ENCODE results near the gene CNNM3.
"Not testable (repeated sequence)": the region's sequence is repeated elsewhere in the genome, so short reads cannot be mapped to it uniquely, and the experiment has no call there.

Gene CNNM3

GRCh38 chr2:96799623-96799935 is 16.5 kb upstream of the CNNM3 start:
- no peaks in the 10 kb centered on the region for H3K9me3 ChIP-seq (ENCODE audit: control insufficient read depth, low read length)
- no peak overlapping the region for H3K4me3 ChIP-seq (ENCODE audit: insufficient read depth, low read depth, low read length, poor library complexity, severe bottlenecking)
- no peak for DNase-seq
- H3K36me3 ChIP-seq (ENCODE audit: control insufficient read depth, insufficient read depth, low read length): peaks cover 6% of the 10 kb centered on the region
- H3K4me1 ChIP-seq (ENCODE audit: control insufficient read depth, insufficient read depth, low read length, poor library complexity, severe bottlenecking): peaks cover 15% of the 10 kb centered on the region
- no peaks in the 10 kb centered on the region for H3K27me3 ChIP-seq (replicated peaks; ENCODE audit: control insufficient read depth, insufficient read depth, low read length, poor library complexity, severe bottlenecking)
- H3K27ac ChIP-seq (ENCODE audit: insufficient read depth, low read length, poor library complexity, severe bottlenecking): no peak overlapping the region

DNA sequence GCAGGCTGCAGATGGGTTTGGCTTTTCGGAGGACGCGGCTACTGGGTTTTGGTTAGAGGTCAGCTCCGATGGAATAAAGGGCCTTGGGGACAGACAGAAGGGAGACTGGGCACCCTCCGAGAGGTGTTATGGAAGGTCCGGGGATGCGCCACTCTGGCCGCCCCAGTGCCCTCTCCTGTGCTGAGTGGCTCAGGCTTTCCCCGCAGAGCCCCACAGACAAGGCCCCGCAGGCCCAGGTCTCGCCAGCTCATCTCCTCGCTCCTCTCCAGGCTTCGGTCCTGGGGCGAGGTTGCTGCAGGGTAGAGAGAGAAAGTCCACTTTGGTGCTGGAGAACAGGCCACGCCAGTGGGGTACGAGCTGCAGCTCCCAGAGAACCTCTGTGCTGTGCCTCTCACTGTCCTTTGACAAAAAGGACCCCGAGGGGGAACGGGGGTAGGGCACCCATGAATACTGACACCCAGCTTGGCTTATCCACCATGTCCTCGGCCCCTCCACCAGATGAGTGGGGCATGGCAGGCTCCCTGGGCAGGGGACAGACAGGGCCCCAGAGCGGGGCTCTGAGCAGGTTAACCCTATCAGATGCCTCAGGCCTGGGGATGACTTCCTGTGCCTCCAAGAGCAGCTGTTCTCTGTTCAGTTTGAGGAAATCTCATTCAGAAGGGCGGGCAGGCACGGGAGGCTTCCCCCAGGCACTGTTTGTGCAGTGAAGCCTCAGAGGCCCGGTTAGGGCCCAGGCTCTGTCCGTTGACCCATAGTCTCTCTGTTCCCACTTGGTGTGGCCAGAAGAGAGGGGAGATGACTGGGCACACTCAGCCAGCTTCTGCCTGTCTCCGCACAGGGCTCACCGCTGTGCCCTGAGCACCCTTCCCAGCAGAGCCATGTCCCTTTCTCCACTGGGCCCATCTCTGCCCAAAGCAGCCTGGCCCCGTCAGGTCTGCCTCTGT is 15.7 kb upstream of the CNNM3 start:
- Histone ChIP-seq H3K4me3 (ENCODE audit: insufficient read depth, low read depth, low read length, poor library complexity, severe bottlenecking) (no peak overlapping the region), H3K27ac (ENCODE audit: insufficient read depth, low read length, poor library complexity, severe bottlenecking) (no peak overlapping the region), H3K4me1 (ENCODE audit: control insufficient read depth, insufficient read depth, low read length, poor library complexity, severe bottlenecking) (peaks cover 15% of the 10 kb centered on the region), H3K27me3 (replicated peaks; ENCODE audit: control insufficient read depth, insufficient read depth, low read length, poor library complexity, severe bottlenecking) (no peaks in the 10 kb centered on the region), H3K9me3 (ENCODE audit: control insufficient read depth, low read length) (no peaks in the 10 kb centered on the region), H3K36me3 (ENCODE audit: control insufficient read depth, insufficient read depth, low read length) (peaks cover 6% of the 10 kb centered on the region)
- no peak for DNase-seq

GRCh38 chr2:96801005-96801785 is 14.9 kb upstream of the CNNM3 start:
- H3K9me3 ChIP-seq (ENCODE audit: control insufficient read depth, low read length): no peaks in the 10 kb centered on the region
- no peak overlapping the region for H3K4me3 ChIP-seq (ENCODE audit: insufficient read depth, low read depth, low read length, poor library complexity, severe bottlenecking)
- H3K27me3 ChIP-seq (replicated peaks; ENCODE audit: control insufficient read depth, insufficient read depth, low read length, poor library complexity, severe bottlenecking): no peaks in the 10 kb centered on the region
- peak; percentile 28 to 47 (median 42) for DNase-seq
- no peak overlapping the region for H3K27ac ChIP-seq (ENCODE audit: insufficient read depth, low read length, poor library complexity, severe bottlenecking)
- peaks cover 6% of the 10 kb centered on the region for H3K36me3 ChIP-seq (ENCODE audit: control insufficient read depth, insufficient read depth, low read length)
- H3K4me1 ChIP-seq (ENCODE audit: control insufficient read depth, insufficient read depth, low read length, poor library complexity, severe bottlenecking): peaks cover 15% of the 10 kb centered on the region

DNA sequence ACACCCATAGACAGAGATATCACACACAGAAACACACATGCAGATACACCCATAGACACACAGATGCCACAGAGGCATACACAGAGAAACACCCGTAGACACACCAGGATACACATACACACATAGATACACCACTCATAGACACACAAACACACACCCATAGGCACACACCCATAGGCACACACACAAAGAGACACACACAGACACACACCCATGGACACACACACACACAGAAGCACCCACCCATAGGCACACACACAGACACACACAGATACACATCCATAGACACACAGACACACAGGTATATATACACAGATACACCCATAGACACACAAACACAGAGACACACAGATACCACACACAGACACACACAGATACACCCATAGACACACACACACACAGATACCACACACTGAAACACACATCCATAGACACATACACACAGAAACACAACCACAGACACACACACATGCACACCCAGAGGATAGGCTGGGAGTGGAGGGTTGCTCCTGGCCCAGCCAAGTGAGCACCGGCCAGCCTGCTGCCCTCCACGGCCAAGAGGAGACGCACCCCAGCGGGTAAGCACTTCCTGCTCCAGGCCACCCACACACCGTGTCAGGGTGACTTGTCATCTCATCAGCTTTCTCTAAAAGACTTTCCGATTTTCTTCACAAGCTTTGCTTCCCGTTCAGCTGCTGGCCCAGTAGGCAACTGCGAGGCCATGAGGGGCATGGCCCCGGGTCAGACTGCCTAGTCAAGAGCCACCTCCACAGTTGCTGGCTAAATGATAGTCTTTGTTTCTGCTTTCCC is 14.1 kb upstream of the CNNM3 start:
- Histone ChIP-seq H3K4me1 (ENCODE audit: control insufficient read depth, insufficient read depth, low read length, poor library complexity, severe bottlenecking) (peaks cover 19% of the 10 kb centered on the region), H3K36me3 (ENCODE audit: control insufficient read depth, insufficient read depth, low read length) (peaks cover 6% of the 10 kb centered on the region), H3K9me3 (ENCODE audit: control insufficient read depth, low read length) (no peaks in the 10 kb centered on the region), H3K27ac (ENCODE audit: insufficient read depth, low read length, poor library complexity, severe bottlenecking) (no peak overlapping the region), H3K27me3 (replicated peaks; ENCODE audit: control insufficient read depth, insufficient read depth, low read length, poor library complexity, severe bottlenecking) (no peaks in the 10 kb centered on the region), H3K4me3 (ENCODE audit: insufficient read depth, low read depth, low read length, poor library complexity, severe bottlenecking) (no peak overlapping the region)
- no peak for DNase-seq

- H3K4me1 ChIP-seq (ENCODE audit: control insufficient read depth, insufficient read depth, low read length, poor library complexity, severe bottlenecking): peaks cover 25% of the 10 kb centered on the region
- H3K27me3 ChIP-seq (replicated peaks; ENCODE audit: control insufficient read depth, insufficient read depth, low read length, poor library complexity, severe bottlenecking): no peaks in the 10 kb centered on the region
- H3K4me3 ChIP-seq (ENCODE audit: insufficient read depth, low read depth, low read length, poor library complexity, severe bottlenecking): no peak overlapping the region
- DNase-seq: no peak
- H3K27ac ChIP-seq (ENCODE audit: insufficient read depth, low read length, poor library complexity, severe bottlenecking): no peak overlapping the region
- peaks cover 6% of the 10 kb centered on the region for H3K36me3 ChIP-seq (ENCODE audit: control insufficient read depth, insufficient read depth, low read length)
- H3K9me3 ChIP-seq (ENCODE audit: control insufficient read depth, low read length): no peaks in the 10 kb centered on the region
Observed at GRCh38 chr2:96802721-96803120, 13.3 kb upstream of the CNNM3 start.

DNA sequence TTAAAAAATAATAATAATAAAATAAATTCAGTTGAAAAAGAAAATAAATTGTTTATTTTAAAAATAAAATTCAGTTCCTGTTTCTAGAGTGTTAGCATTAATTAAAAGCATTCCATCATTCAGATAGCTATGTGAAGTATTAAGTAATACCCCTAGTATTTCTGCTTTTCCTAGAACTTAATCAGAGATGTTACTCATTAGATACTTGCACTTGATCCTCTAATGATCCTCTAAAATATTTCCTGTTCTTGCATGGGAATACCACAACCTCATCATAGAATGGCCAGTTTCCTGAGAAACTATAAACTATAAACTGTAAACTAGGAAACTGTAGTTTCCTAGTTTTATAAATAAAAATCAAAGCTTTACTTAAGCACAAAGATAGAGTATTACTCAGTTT is 11.1 kb upstream of the CNNM3 start:
- no peak for DNase-seq

GRCh38 chr2:96805946-96806345 is 10.1 kb upstream of the CNNM3 start:
- not testable (repeated sequence) for H3K27ac ChIP-seq (ENCODE audit: insufficient read depth, low read length, poor library complexity, severe bottlenecking); H3K9me3 ChIP-seq (ENCODE audit: control insufficient read depth, low read length); H3K36me3 ChIP-seq (ENCODE audit: control insufficient read depth, insufficient read depth, low read length); DNase-seq; H3K4me3 ChIP-seq (ENCODE audit: insufficient read depth, low read depth, low read length, poor library complexity, severe bottlenecking); H3K27me3 ChIP-seq (replicated peaks; ENCODE audit: control insufficient read depth, insufficient read depth, low read length, poor library complexity, severe bottlenecking)
- peaks cover 25% of the 10 kb centered on the region for H3K4me1 ChIP-seq (ENCODE audit: control insufficient read depth, insufficient read depth, low read length, poor library complexity, severe bottlenecking)

More for the DNA sequence above, 11.1 kb upstream of the CNNM3 start:
- H3K4me1 ChIP-seq (ENCODE audit: control insufficient read depth, insufficient read depth, low read length, poor library complexity, severe bottlenecking): peaks cover 27% of the 10 kb centered on the region
- no peak overlapping the region for H3K4me3 ChIP-seq (ENCODE audit: insufficient read depth, low read depth, low read length, poor library complexity, severe bottlenecking)
- H3K36me3 ChIP-seq (ENCODE audit: control insufficient read depth, insufficient read depth, low read length): peaks cover 4% of the 10 kb centered on the region
- no peaks in the 10 kb centered on the region for H3K9me3 ChIP-seq (ENCODE audit: control insufficient read depth, low read length)
- no peak overlapping the region for H3K27ac ChIP-seq (ENCODE audit: insufficient read depth, low read length, poor library complexity, severe bottlenecking)
- H3K27me3 ChIP-seq (replicated peaks; ENCODE audit: control insufficient read depth, insufficient read depth, low read length, poor library complexity, severe bottlenecking): no peaks in the 10 kb centered on the region

DNA sequence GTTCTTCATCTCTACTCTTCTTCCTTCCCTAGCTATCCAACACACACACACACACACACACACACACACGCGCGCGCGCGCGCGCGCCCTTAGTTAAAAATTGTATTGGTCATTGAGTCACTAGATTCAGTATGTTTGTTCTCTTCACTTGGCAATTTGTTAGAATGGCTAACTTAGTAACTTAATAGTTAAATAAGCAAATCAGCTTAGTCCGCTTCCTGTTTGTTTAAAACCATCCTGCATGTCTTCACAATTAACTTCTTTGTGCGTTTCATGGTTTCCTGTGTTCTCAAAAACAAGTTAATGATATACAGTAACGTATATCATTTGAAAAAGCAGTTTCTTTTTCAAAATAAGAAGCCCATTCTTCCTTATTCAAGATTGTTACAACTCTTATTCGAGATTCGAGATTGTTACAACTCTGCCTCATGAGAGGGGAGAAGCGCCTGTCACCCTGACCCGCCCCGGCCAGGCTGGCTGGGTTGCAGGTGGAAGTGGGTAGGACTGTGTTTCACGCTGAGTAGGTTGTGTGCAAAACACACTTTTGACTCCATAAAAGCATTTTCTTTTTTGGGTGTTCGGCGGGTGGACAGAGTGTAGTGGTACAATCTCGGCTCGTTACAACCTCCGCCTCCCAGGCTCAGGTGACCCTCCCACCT is 9.5 kb upstream of the CNNM3 start:
- H3K4me3 ChIP-seq (ENCODE audit: insufficient read depth, low read depth, low read length, poor library complexity, severe bottlenecking): peak overlapping the region; percentile 19
- H3K4me1 ChIP-seq (ENCODE audit: control insufficient read depth, insufficient read depth, low read length, poor library complexity, severe bottlenecking): peaks cover 19% of the 10 kb centered on the region
- H3K36me3 ChIP-seq (ENCODE audit: control insufficient read depth, insufficient read depth, low read length): peaks cover 9% of the 10 kb centered on the region
- no peaks in the 10 kb centered on the region for H3K9me3 ChIP-seq (ENCODE audit: control insufficient read depth, low read length)
- peak in 2 of 3 donors; percentile 18 to 27 for DNase-seq
- peak overlapping the region; percentile 47 for H3K27ac ChIP-seq (ENCODE audit: insufficient read depth, low read length, poor library complexity, severe bottlenecking)
- no peaks in the 10 kb centered on the region for H3K27me3 ChIP-seq (replicated peaks; ENCODE audit: control insufficient read depth, insufficient read depth, low read length, poor library complexity, severe bottlenecking)

DNA sequence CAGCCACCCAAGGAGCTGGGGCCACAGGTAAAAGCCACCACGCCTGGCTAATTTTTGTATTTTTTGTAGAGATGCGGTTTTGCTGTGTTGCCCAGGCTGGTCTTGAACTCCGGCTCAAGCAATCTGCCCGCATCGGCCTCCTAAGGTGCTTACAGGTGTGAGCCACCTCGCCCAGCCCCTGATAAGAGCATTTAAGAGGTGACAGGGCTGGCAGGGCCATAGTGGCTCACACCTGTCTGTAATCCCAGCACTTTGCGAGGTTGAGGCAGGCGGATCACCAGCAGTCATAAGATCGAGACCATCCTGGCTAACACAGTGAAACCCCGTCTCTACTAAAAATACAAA is 9.0 kb upstream of the CNNM3 start:
- Histone ChIP-seq H3K36me3 (ENCODE audit: control insufficient read depth, insufficient read depth, low read length) (peaks cover 9% of the 10 kb centered on the region), H3K27ac (ENCODE audit: insufficient read depth, low read length, poor library complexity, severe bottlenecking) (peak overlapping the region; percentile 47), H3K4me3 (ENCODE audit: insufficient read depth, low read depth, low read length, poor library complexity, severe bottlenecking) (peak overlapping the region; percentile 19), H3K4me1 (ENCODE audit: control insufficient read depth, insufficient read depth, low read length, poor library complexity, severe bottlenecking) (peaks cover 15% of the 10 kb centered on the region), H3K27me3 (replicated peaks; ENCODE audit: control insufficient read depth, insufficient read depth, low read length, poor library complexity, severe bottlenecking) (no peaks in the 10 kb centered on the region), H3K9me3 (ENCODE audit: control insufficient read depth, low read length) (no peaks in the 10 kb centered on the region)
- DNase-seq: no peak

Measured in effector memory CD4-positive, alpha-beta T cell (primary cell).